HFFc6 (cell line): ENCODE data around the gene RASAL2. TPM values are rescaled to one million over a fixed set of nuclear protein-coding genes. Genes with fewer than 3 reads are reported as not detected.

Experiments used
- DNase-seq: peaks from one replicate; pipeline ENCODE4 v3.0.0-alpha.2; 2018
- H3K27ac Mint-ChIP-seq: 2 replicates; pipeline ENCODE4 v1.8.0; 2020; ENCODE audit warnings: mild to moderate bottlenecking, mixed read lengths
- H3K27me3 Mint-ChIP-seq: 2 replicates; pipeline ENCODE4 v1.8.0; 2021; ENCODE audit warnings: mild to moderate bottlenecking, moderate library complexity, mixed read lengths; ENCODE audit not compliant: insufficient read depth
- H3K36me3 Mint-ChIP-seq: 2 replicates; pipeline ENCODE4 v1.8.0; 2021; ENCODE audit warnings: low read depth, mixed read lengths
- H3K4me1 Mint-ChIP-seq: 2 replicates; pipeline ENCODE4 v1.8.0; 2020; ENCODE audit warnings: low read depth, mixed read lengths
- H3K4me3 Mint-ChIP-seq: 2 replicates; pipeline ENCODE4 v1.8.0; 2020; ENCODE audit warnings: mild to moderate bottlenecking, moderate library complexity, mixed read lengths
- H3K9me3 Mint-ChIP-seq: 2 replicates; pipeline ENCODE4 v1.8.0; 2020; ENCODE audit warnings: mild to moderate bottlenecking, mixed read lengths
- total RNA-seq, 6 experiments: library from RNA; stranded (reverse); fragmentation: NEBNext Ultra II Directional; extraction: Animal tissue kit (Norgen Biotek cat#: 25700); gene quantifications; 2 replicates in 1 of 6; 3 replicates in 5 of 6; pipeline ENCODE4 v1.2.3, GENCODE V29; 2021
- TF ChIP-seq, protein P1 (sequence below): fragments of 200-600 bp; sonication (generic); IDR thresholded peaks from 2 replicates; pipeline ENCODE4 v1.5.0; 2021; ENCODE audit warnings: antibody characterized with exemption, mild to moderate bottlenecking

Gene RASAL2
- total RNA-seq, 6 experiments from 2014 or later: 21.2 to 30.7 (median 24.4) TPM

DNA sequence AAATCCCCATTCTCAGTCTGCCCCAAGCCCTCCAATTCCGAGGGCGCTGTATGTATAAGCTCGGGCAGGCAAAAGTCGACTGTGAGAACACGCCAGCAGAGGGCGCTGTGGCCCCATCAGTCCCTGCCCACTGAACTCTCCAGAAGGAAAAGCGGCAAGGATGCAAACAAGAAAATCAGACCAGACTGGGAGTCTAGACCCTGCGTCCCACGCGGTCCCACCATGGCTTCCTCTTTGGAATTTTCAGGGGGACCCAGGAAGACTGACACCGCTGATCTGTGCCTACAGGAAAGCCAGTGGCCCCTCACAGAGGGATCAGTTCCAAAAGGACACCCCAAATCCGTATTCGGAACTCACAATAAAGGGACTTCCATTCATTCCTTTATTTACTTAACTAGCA lies 438.5 kb downstream of the RASAL2 start:
- Mint-ChIP-seq H3K27ac (no peak overlapping the region), H3K4me1 (peaks cover 46% of the 10 kb centered on the region), H3K4me3 (no peak overlapping the region), H3K36me3 (no peaks in the 10 kb centered on the region), H3K9me3 (no peaks in the 10 kb centered on the region), H3K27me3 (peaks cover 2% of the 10 kb centered on the region)
- DNase-seq: peak; percentile 54
- TF ChIP-seq, protein P1, sequence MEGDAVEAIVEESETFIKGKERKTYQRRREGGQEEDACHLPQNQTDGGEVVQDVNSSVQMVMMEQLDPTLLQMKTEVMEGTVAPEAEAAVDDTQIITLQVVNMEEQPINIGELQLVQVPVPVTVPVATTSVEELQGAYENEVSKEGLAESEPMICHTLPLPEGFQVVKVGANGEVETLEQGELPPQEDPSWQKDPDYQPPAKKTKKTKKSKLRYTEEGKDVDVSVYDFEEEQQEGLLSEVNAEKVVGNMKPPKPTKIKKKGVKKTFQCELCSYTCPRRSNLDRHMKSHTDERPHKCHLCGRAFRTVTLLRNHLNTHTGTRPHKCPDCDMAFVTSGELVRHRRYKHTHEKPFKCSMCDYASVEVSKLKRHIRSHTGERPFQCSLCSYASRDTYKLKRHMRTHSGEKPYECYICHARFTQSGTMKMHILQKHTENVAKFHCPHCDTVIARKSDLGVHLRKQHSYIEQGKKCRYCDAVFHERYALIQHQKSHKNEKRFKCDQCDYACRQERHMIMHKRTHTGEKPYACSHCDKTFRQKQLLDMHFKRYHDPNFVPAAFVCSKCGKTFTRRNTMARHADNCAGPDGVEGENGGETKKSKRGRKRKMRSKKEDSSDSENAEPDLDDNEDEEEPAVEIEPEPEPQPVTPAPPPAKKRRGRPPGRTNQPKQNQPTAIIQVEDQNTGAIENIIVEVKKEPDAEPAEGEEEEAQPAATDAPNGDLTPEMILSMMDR: peak; percentile 98

DNA sequence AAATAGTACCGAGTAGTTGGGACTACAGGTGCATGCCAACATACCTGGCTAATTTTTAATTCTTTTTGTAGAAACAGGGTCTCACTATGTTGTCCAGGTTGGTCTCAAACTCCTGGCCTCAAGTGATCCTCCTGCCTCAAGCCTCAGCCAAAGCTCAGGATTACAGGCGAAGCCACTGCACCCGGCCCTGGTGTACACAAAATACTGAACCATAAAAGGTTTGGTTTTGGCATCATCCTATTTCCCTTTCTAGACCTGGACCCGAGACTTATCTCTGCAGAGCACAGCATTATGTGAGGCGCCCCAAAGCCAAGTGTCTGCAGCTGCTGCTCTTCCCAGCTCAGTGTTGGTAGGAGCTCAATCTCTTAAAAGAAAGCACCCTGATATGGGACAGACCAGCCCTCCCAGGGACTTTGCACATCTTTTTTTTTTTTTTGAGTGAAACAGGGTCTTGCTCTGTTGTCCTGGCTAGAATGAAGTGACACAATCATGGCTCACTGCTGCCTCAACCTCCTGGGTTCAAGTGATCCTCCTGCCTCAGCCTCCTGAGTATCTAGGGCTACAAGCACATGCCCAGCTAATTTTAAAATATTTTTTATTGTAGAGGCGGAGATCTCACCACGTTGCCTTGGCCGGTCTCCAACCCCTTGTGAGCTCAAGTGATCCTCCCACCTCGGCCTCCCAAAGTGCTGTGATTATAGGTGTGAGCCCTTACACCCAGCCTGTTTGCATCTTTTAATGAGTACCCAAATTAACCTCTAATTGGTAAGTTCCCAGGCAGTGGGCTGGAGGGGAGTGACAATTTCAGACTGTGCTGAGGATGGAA lies 439.4 kb downstream of the RASAL2 start:
- Mint-ChIP-seq H3K4me1 (peaks cover 55% of the 10 kb centered on the region), H3K36me3 (no peaks in the 10 kb centered on the region)
- TF ChIP-seq, protein P1: no peak

More for the DNA sequence above, 439.4 kb downstream of the RASAL2 start:
- H3K27me3 Mint-ChIP-seq: no peaks in the 10 kb centered on the region; the same call in none of the 2 replicates
- H3K27ac Mint-ChIP-seq: no peak overlapping the region
- no peak overlapping the region for H3K4me3 Mint-ChIP-seq
- DNase-seq: no peak
- no peaks in the 10 kb centered on the region for H3K9me3 Mint-ChIP-seq

Other genes with a start within 250 kb of the RASAL2 start
- 1 to 10 TPM; 1.7 to 3.2 (median 2.0) TPM for gene SEC16B, start 124.0 kb upstream of the RASAL2 start, total RNA-seq